Peyer's patch (tissue), 4 donors: ENCODE results near the gene CXCL3.

Experiments used
- POLR2A ChIP-seq, 2 donors: fragments of 450-650 bp; IDR thresholded peaks; one replicate each; pipeline ENCODE4 v1.5.1; 2017; ENCODE audit warnings: antibody characterized with exemption in 2 of 2, mild to moderate bottlenecking in 2 of 2, moderate library complexity in 2 of 2
- TF ChIP-seq, protein P1 (sequence below), 6 experiments: fragments of 450-650 bp in 4 of 6; fragments of 200-600 bp in 2 of 6; sonication (generic) in 1 of 6; IDR thresholded peaks; one replicate each; pipeline ENCODE4 v1.5.1; 2017 to 2019; ENCODE audit warnings: antibody characterized with exemption in 6 of 6, mild to moderate bottlenecking in 3 of 6, moderate library complexity in 1 of 6

DNA sequence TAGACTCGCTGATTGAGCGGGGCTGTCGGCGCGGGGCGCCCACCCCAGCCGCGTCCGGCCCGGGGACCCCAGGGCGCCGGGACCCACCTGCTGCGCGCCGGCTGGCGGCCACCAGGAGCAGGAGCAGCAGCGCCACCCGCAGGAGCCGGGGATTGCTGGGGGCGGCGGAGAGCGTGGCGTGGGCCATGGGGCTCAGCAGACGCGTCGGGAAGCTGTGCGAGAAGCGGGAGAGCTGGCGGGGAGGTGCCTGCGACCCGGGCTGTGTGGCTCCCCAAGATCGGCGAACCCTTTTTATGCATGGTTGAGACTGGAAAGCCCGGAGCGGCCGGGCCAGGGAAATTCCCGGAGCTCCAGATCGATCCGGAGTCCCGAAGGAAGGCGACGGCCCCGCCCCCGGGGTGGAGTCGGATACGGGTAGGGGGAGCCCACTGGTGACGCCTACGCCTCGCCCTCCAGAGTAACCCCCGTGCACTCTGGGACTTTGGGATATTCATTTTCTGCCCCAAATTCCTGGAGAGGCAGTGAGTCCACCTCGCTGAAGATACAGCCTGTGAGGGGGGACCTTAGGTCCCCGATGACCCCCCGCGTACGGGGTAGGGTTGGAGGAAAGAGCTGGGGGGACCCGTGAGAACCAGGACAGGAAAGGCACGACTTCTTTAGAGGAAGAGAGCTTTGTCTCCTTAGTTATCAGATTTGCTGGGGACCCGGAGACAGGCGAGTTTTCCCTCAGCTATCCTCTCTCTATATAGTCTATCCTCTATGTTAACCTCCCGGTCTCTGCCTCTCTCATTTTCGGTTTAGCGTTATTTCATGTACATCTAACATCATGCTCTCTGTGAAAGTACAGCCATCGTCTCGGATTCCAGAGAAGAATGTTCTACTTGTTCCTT lies at the start of gene CXCL3:
- TF ChIP-seq, protein P1, sequence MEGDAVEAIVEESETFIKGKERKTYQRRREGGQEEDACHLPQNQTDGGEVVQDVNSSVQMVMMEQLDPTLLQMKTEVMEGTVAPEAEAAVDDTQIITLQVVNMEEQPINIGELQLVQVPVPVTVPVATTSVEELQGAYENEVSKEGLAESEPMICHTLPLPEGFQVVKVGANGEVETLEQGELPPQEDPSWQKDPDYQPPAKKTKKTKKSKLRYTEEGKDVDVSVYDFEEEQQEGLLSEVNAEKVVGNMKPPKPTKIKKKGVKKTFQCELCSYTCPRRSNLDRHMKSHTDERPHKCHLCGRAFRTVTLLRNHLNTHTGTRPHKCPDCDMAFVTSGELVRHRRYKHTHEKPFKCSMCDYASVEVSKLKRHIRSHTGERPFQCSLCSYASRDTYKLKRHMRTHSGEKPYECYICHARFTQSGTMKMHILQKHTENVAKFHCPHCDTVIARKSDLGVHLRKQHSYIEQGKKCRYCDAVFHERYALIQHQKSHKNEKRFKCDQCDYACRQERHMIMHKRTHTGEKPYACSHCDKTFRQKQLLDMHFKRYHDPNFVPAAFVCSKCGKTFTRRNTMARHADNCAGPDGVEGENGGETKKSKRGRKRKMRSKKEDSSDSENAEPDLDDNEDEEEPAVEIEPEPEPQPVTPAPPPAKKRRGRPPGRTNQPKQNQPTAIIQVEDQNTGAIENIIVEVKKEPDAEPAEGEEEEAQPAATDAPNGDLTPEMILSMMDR (IDR thresholded peaks at IDR 0.05): peak in 4 of 6 experiments; percentile 23 to 72 (median 62)
- TF ChIP-seq POLR2A (IDR thresholded peaks at IDR 0.05): peak in 1 of 2 donors; percentile 31
